Measurements from ENCODE around the gene PLTP. TPM values are rescaled to one million over a fixed set of nuclear protein-coding genes. Genes with fewer than 3 reads are reported as not detected.
A peak's percentile ranks its signal among the peaks of the same experiment; 100 is the strongest.

PLTP gene
- total RNA-seq, 5 donors from 2014 or later (not counting 1 experiment from before 2014, with no cell fraction given): 0.35 to 1.7 (median 1.4) TPM; not detected in 1

GRCh38 chr20:45890077-45890984 lies 21.6 kb downstream of the PLTP start:
- peaks cover 8 to 18% of the 10 kb centered on the region in 2 donors for H3K36me3 ChIP-seq (ENCODE audit: control insufficient read depth in 2 of 2, extremely low read depth in 1 of 2, insufficient read depth in 1 of 2, low read length in 1 of 2)
- 9% methylated on average over 79 of the region's 79 CpGs for WGBS (ENCODE audit: insufficient coverage)
- H3K27me3 ChIP-seq (replicated peaks in 1 of 2; ENCODE audit: control insufficient read depth in 2 of 2, extremely low read depth in 1 of 2, insufficient read depth in 2 of 2, low read length in 1 of 2): no peaks in the 10 kb centered on the region
- ChIA-PET POLR2A (no interaction called here), CTCF (interaction anchor here (0.7 to 1.3 kb wide), 5 partner anchors 9 to 192 kb away, joined by 3 to 6 read pairs (median 4); partner anchors contain the start of gene ZSWIM1 (in 1 of the 2))
- peaks cover 24 to 50% (median 49%) of the 10 kb centered on the region in 3 donors for H3K4me1 Mint-ChIP-seq
- H3K36me3 Mint-ChIP-seq: peaks cover 9% of the 10 kb centered on the region
- peaks cover 4 to 41% of the 10 kb centered on the region in 2 experiments for H3K4me1 ChIP-seq (ENCODE audit: control insufficient read depth in 1 of 2, extremely low read depth in 1 of 2, insufficient read depth in 2 of 2, low read length in 2 of 2)
- H3K4me3 ChIP-seq (ENCODE audit: control insufficient read depth in 1 of 2, extremely low read depth in 1 of 2, low read length in 1 of 2): peak overlapping the region; percentile 82 to 90
- no peaks in the 10 kb centered on the region for H3K9me3 ChIP-seq
- DNase-seq (peak in 31 of 35 experiments; percentile 21 to 63 (median 35)), ATAC-seq (replicated peaks in 1 of 4) (peak; percentile 30 to 42 (median 32))
- H3K27me3 Mint-ChIP-seq: no peaks in the 10 kb centered on the region
- H3K9me3 Mint-ChIP-seq: no peaks in the 10 kb centered on the region
- peak overlapping the region; percentile 88 to 94 for H3K27ac Mint-ChIP-seq
- peak overlapping the region; percentile 40 for H3K27ac ChIP-seq (ENCODE audit: low read length)
- H3K4me3 Mint-ChIP-seq: peak overlapping the region; percentile 91 to 92 (median 92)

GRCh38 chr20:45888681-45889080 lies 23.3 kb downstream of the PLTP start:
- no peaks in the 10 kb centered on the region for H3K27me3 ChIP-seq (replicated peaks in 1 of 2; ENCODE audit: control insufficient read depth in 2 of 2, extremely low read depth in 1 of 2, insufficient read depth in 2 of 2, low read length in 1 of 2)
- no peak for ATAC-seq (replicated peaks in 1 of 4)
- Mint-ChIP-seq H3K27me3 (no peaks in the 10 kb centered on the region), H3K4me1 (peaks cover 35 to 57% (median 56%) of the 10 kb centered on the region in 3 donors), H3K27ac (no peak overlapping the region), H3K36me3 (peaks cover 7% of the 10 kb centered on the region), H3K4me3 (no peak overlapping the region), H3K9me3 (no peaks in the 10 kb centered on the region)
- 93% methylated on average over 3 of the region's 3 CpGs for WGBS (ENCODE audit: insufficient coverage)
- H3K27ac ChIP-seq (ENCODE audit: low read length): no peak overlapping the region
- no peak for DNase-seq
- peaks cover 4 to 47% of the 10 kb centered on the region in 2 experiments for H3K4me1 ChIP-seq (ENCODE audit: control insufficient read depth in 1 of 2, extremely low read depth in 1 of 2, insufficient read depth in 2 of 2, low read length in 2 of 2)
- peaks cover 6 to 10% of the 10 kb centered on the region in 2 donors for H3K36me3 ChIP-seq (ENCODE audit: control insufficient read depth in 2 of 2, extremely low read depth in 1 of 2, insufficient read depth in 1 of 2, low read length in 1 of 2)
- H3K4me3 ChIP-seq (ENCODE audit: control insufficient read depth in 1 of 2, extremely low read depth in 1 of 2, low read length in 1 of 2): no peak overlapping the region
- POLR2A ChIA-PET: interaction anchor here in 1 of 2 donors (0.6 kb wide), 1 partner anchor 57 kb away, joined by 3 read pairs; no protein-coding TSS in a partner anchor
- CTCF ChIA-PET: interaction anchor here (0.5 kb wide), 2 partner anchors 44 to 82 kb away, joined by 5 read pairs; no protein-coding TSS in a partner anchor
- H3K9me3 ChIP-seq: no peaks in the 10 kb centered on the region

GRCh38 chr20:45887346-45887715 lies 24.6 kb downstream of the PLTP start, which contains the start of gene SPATA25:
TSS of gene SPATA25 (minus strand) at chr20:45887622. CDS start at chr20:45887590, 32 bp downstream.
- peak within 1 kb of the TSS; percentile 36 to 52 for H3K27ac Mint-ChIP-seq
- H3K36me3 Mint-ChIP-seq: peaks cover 16% of the 10 kb centered on the region
- Histone ChIP-seq H3K4me3 (ENCODE audit: control insufficient read depth in 1 of 2, extremely low read depth in 1 of 2, low read length in 1 of 2) (no peak within 1 kb of the TSS), H3K27ac (ENCODE audit: low read length) (no peak within 1 kb of the TSS), H3K27me3 (replicated peaks in 1 of 2; ENCODE audit: control insufficient read depth in 2 of 2, extremely low read depth in 1 of 2, insufficient read depth in 2 of 2, low read length in 1 of 2) (no peaks in the 10 kb centered on the region), H3K4me1 (ENCODE audit: control insufficient read depth in 1 of 2, extremely low read depth in 1 of 2, insufficient read depth in 2 of 2, low read length in 2 of 2) (peaks cover 4 to 36% of the 10 kb centered on the region in 2 experiments), H3K36me3 (ENCODE audit: control insufficient read depth in 2 of 2, extremely low read depth in 1 of 2, insufficient read depth in 1 of 2, low read length in 1 of 2) (peaks cover 10 to 22% of the 10 kb centered on the region in 2 donors), H3K9me3 (no peaks in the 10 kb centered on the region)
- ATAC-seq (replicated peaks in 1 of 4) (no peak), DNase-seq (no peak)
- no peaks in the 10 kb centered on the region for H3K27me3 Mint-ChIP-seq
- no peak within 1 kb of the TSS for H3K4me3 Mint-ChIP-seq
- no CpG with 5 or more reads among the region's 8 CpGs for WGBS (ENCODE audit: insufficient coverage)
- H3K4me1 Mint-ChIP-seq: peaks cover 43 to 57% (median 56%) of the 10 kb centered on the region in 3 donors
- ChIA-PET CTCF (no interaction called here), POLR2A (no interaction called here)
- no peaks in the 10 kb centered on the region for H3K9me3 Mint-ChIP-seq

DNA sequence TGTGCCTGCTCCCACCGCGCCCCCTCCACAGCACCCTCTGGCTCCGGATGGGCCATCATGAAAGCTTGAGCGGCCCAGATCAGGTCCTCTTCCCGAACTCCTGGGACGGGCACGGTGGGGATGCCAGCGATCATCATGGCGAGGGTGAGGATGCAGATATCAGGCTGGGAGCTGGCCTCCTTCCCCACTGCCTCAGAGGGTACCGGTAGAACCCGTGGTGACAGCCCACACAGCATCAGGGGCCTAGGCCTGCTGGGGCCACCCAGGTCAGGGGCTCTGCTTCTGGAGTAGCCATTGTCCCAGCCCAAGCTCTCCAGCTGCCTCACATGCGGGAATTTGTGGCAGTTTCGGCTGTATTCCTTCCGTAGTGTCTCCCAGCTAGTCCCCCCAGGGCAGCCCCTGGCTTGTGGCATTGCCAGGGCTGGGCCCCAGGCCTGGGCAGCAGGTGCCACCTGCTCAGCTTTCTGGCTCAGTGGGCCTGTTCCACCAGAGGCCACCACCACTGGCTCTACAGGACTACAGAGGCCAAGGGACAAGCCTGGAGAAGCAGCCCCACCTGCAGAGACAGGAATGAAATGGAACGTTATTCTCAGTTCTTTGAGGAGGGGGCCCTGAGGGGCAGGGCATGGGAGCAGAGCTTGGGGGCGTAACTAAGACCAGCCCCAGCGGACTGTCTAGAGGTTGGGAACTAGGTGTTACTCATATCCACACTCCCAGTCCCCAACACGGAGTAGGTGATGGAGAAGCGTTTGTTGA lies 25.2 kb downstream of the PLTP start:
- no peak for DNase-seq
- H3K9me3 ChIP-seq: no peaks in the 10 kb centered on the region
- H3K4me1 Mint-ChIP-seq: peaks cover 43 to 56% (median 55%) of the 10 kb centered on the region in 3 donors

DNA sequence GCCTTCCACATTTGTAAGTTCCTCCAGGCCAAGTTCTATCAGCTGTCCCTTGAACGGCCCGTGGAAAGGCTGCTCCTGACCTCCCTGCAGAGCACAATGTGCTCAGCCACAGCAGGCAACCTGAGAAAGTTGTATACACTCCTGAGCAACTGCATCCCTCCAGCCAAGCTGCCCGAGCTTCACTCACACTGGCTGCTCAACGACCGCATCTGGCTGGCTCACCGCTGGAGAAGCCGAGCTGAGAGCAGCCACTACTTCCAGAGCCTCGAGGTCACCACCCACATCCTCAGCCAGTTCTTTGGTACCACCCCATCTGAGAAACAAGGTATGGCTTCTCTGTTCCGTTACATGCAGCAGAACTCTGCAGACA lies 28.9 kb downstream of the PLTP start:
- ChIA-PET CTCF (interaction anchor here in 1 of 2 donors (0.6 kb wide), 1 partner anchor 106 kb away, joined by 5 read pairs; no protein-coding TSS in a partner anchor), POLR2A (interaction anchor here in 1 of 2 donors (1.2 kb wide), 1 partner anchor 52 kb away, joined by 3 read pairs; the partner anchor contains the start of gene PCIF1)
- H3K4me3 Mint-ChIP-seq: peak overlapping the region; percentile 18 to 81 (median 35)
- H3K9me3 Mint-ChIP-seq: no peaks in the 10 kb centered on the region
- no peaks in the 10 kb centered on the region for H3K27me3 ChIP-seq (replicated peaks in 1 of 2; ENCODE audit: control insufficient read depth in 2 of 2, extremely low read depth in 1 of 2, insufficient read depth in 2 of 2, low read length in 1 of 2)
- no peak overlapping the region for H3K27ac ChIP-seq (ENCODE audit: low read length)
- no peaks in the 10 kb centered on the region for H3K9me3 ChIP-seq
- H3K36me3 ChIP-seq (ENCODE audit: control insufficient read depth in 2 of 2, extremely low read depth in 1 of 2, insufficient read depth in 1 of 2, low read length in 1 of 2): peaks cover 7 to 27% of the 10 kb centered on the region in 2 donors
- H3K4me3 ChIP-seq (ENCODE audit: control insufficient read depth in 1 of 2, extremely low read depth in 1 of 2, low read length in 1 of 2): no peak overlapping the region
- DNase-seq (no peak), ATAC-seq (replicated peaks in 1 of 4) (no peak)
- peak overlapping the region; percentile 53 to 69 for H3K27ac Mint-ChIP-seq
- peaks cover 5 to 32% of the 10 kb centered on the region in 2 experiments for H3K4me1 ChIP-seq (ENCODE audit: control insufficient read depth in 1 of 2, extremely low read depth in 1 of 2, insufficient read depth in 2 of 2, low read length in 2 of 2)
- peaks cover 44 to 50% (median 48%) of the 10 kb centered on the region in 3 donors for H3K4me1 Mint-ChIP-seq
- H3K27me3 Mint-ChIP-seq: no peaks in the 10 kb centered on the region
- H3K36me3 Mint-ChIP-seq: peaks cover 16% of the 10 kb centered on the region
- 82% methylated on average over 9 of the region's 9 CpGs for WGBS (ENCODE audit: insufficient coverage)

More for the DNA sequence above, 25.2 kb downstream of the PLTP start:
- Histone ChIP-seq H3K4me3 (ENCODE audit: control insufficient read depth in 1 of 2, extremely low read depth in 1 of 2, low read length in 1 of 2) (no peak overlapping the region), H3K4me1 (ENCODE audit: control insufficient read depth in 1 of 2, extremely low read depth in 1 of 2, insufficient read depth in 2 of 2, low read length in 2 of 2) (peaks cover 4 to 33% of the 10 kb centered on the region in 2 experiments), H3K27ac (ENCODE audit: low read length) (no peak overlapping the region), H3K36me3 (ENCODE audit: control insufficient read depth in 2 of 2, extremely low read depth in 1 of 2, insufficient read depth in 1 of 2, low read length in 1 of 2) (peaks cover 10 to 23% of the 10 kb centered on the region in 2 donors), H3K27me3 (replicated peaks in 1 of 2; ENCODE audit: control insufficient read depth in 2 of 2, extremely low read depth in 1 of 2, insufficient read depth in 2 of 2, low read length in 1 of 2) (no peaks in the 10 kb centered on the region)
- Mint-ChIP-seq H3K27ac (peak overlapping the region in 1 of 2 donors; percentile 36), H3K9me3 (no peaks in the 10 kb centered on the region), H3K4me3 (no peak overlapping the region), H3K36me3 (peaks cover 16% of the 10 kb centered on the region), H3K27me3 (no peaks in the 10 kb centered on the region)
- ChIA-PET POLR2A (no interaction called here), CTCF (no interaction called here)
- 93% methylated on average over 14 of the region's 19 CpGs for WGBS (ENCODE audit: insufficient coverage)
- no peak for ATAC-seq (replicated peaks in 1 of 4)

Data from T-cell (primary cell).